Fibroblast of lung (primary cell): ENCODE results near the gene STOML2. TPM values are rescaled to one million over a fixed set of nuclear protein-coding genes. Genes with fewer than 3 reads are reported as not detected.

Experiments used
- DNase-seq, 2 donors: peaks; one replicate each; pipeline versions ENCODE4 v3.0.0 to v3.0.0-alpha.2; 2010; ENCODE audit warnings: low read depth in 2 of 2
- H2AFZ ChIP-seq: 2 replicates; pipeline ENCODE4 v1.5.1; 2012; ENCODE audit warnings: low read length, control low read depth, inconsistent platforms
- H3K27ac ChIP-seq: 2 replicates; pipeline ENCODE4 v1.5.1; 2011; ENCODE audit warnings: low read length, control low read depth; ENCODE audit not compliant: insufficient read depth
- H3K27me3 ChIP-seq: 2 replicates; pipeline ENCODE4 v1.5.1; 2011; ENCODE audit warnings: mild to moderate bottlenecking, low read length; ENCODE audit not compliant: control insufficient read depth, insufficient read depth
- H3K36me3 ChIP-seq: 2 replicates; pipeline ENCODE4 v1.5.1; 2011; ENCODE audit warnings: low read length; ENCODE audit not compliant: control insufficient read depth, insufficient read depth
- H3K4me1 ChIP-seq: 2 replicates; pipeline ENCODE4 v1.5.1; 2011; ENCODE audit warnings: low read length; ENCODE audit not compliant: control insufficient read depth, insufficient read depth; ENCODE audit errors: extremely low read depth
- H3K4me2 ChIP-seq: 2 replicates; pipeline ENCODE4 v1.5.1; 2011; ENCODE audit warnings: low read length, control low read depth; ENCODE audit not compliant: insufficient read depth; ENCODE audit errors: extremely low read depth
- H3K4me3 ChIP-seq, 4 experiments: fragments of 200-600 bp in 1 of 4; sonication (generic) in 1 of 4; replicated peaks in 1 of 4; 2 replicates each; pipeline ENCODE4 v1.5.1; 2011 to 2016; ENCODE audit warnings: low read length in 4 of 4, low read depth in 3 of 4, mild to moderate bottlenecking in 3 of 4, control low read depth in 2 of 4, inconsistent platforms in 1 of 4, mixed read lengths in 1 of 4; ENCODE audit not compliant: insufficient read depth in 1 of 4; ENCODE audit errors: control extremely low read depth in 1 of 4
- H3K79me2 ChIP-seq: 2 replicates; pipeline ENCODE4 v1.5.1; 2012; ENCODE audit warnings: mild to moderate bottlenecking, low read length, inconsistent platforms; ENCODE audit not compliant: control insufficient read depth, insufficient read depth
- H3K9ac ChIP-seq: 2 replicates; pipeline ENCODE4 v1.5.1; 2011; ENCODE audit warnings: mild to moderate bottlenecking, low read length, control low read depth; ENCODE audit not compliant: insufficient read depth
- H3K9me3 ChIP-seq: 2 replicates; pipeline ENCODE4 v1.5.1; 2012; ENCODE audit warnings: low read depth, low read length; ENCODE audit not compliant: control insufficient read depth, insufficient read depth
- H4K20me1 ChIP-seq: 2 replicates; pipeline ENCODE4 v1.5.1; 2011; ENCODE audit warnings: low read length; ENCODE audit not compliant: control insufficient read depth, insufficient read depth; ENCODE audit errors: extremely low read depth
- CTCF ChIP-seq, 2 donors: IDR thresholded peaks in 1 of 2; conservative IDR thresholded peaks in 1 of 2; 1 replicate in 1 of 2; 2 replicates in 1 of 2; pipeline ENCODE4 v1.5.1; 2011 to 2012; ENCODE audit warnings: low read length in 2 of 2, control low read depth in 1 of 2, inconsistent platforms in 1 of 2, low read depth in 1 of 2, mild to moderate bottlenecking in 1 of 2
- EZH2 ChIP-seq: IDR thresholded peaks from 2 replicates; pipeline ENCODE4 v1.5.1; 2012; ENCODE audit warnings: low read length, control low read depth, mild to moderate bottlenecking; ENCODE audit errors: missing control alignments
- polyA plus RNA-seq, 2 donors: library from polyadenylated mRNA; depleted of rRNA in 1 of 2; stranded (reverse) in 1 of 2; unstranded in 1 of 2; fragments of >200 nt; gene quantifications; 2 replicates each; pipeline ENCODE4 v1.2.1, GENCODE V29; 2011 to 2012; ENCODE audit warnings: missing spikeins in 1 of 2
- total RNA-seq: library from RNA; depleted of rRNA; stranded (reverse); fragments of >200 nt; gene quantifications from 2 replicates; pipeline ENCODE4 v1.2.1, GENCODE V29; 2014

Gene STOML2
- total and polyA plus RNA-seq, 2 donors (not counting 1 experiment from before 2014, with no cell fraction given) = 94.0 to 170 TPM

- Histone ChIP-seq H2AFZ (no peak overlapping the region), H4K20me1 (peaks cover 8% of the 10 kb centered on the region), H3K4me1 (peaks cover 7% of the 10 kb centered on the region), H3K9me3 (no peaks in the 10 kb centered on the region), H3K4me3 (no peak overlapping the region), H3K27me3 (no peaks in the 10 kb centered on the region), H3K27ac (no peak overlapping the region), H3K4me2 (no peak overlapping the region), H3K9ac (no peak overlapping the region), H3K79me2 (peaks cover 45% of the 10 kb centered on the region), H3K36me3 (peaks cover 6% of the 10 kb centered on the region)
- TF ChIP-seq CTCF (conservative IDR thresholded peaks at IDR 0.05 in 1 of 2, IDR thresholded peaks at IDR 0.05 in 1 of 2; ENCODE audit: low read depth in 1 of 2, low read length in 2 of 2) = no peak
- TF ChIP-seq EZH2 = no peak
- no peak for DNase-seq
These were observed 28.1 kb downstream of the STOML2 start for GRCh38 chr9:35074791-35075190.

- H3K27ac ChIP-seq = no peak overlapping the region
- no peaks in the 10 kb centered on the region for H3K27me3 ChIP-seq
- no peak for TF ChIP-seq EZH2
- TF ChIP-seq CTCF (conservative IDR thresholded peaks at IDR 0.05 in 1 of 2, IDR thresholded peaks at IDR 0.05 in 1 of 2; ENCODE audit: low read depth in 1 of 2, low read length in 2 of 2) = no peak
- H2AFZ ChIP-seq = no peak overlapping the region
- peaks cover 11% of the 10 kb centered on the region for H4K20me1 ChIP-seq
- no peak overlapping the region for H3K9ac ChIP-seq
- no peak overlapping the region for H3K4me3 ChIP-seq
- no peak overlapping the region for H3K4me2 ChIP-seq
- peaks cover 50% of the 10 kb centered on the region for H3K79me2 ChIP-seq
- peaks cover 7% of the 10 kb centered on the region for H3K4me1 ChIP-seq
- peaks cover 6% of the 10 kb centered on the region for H3K36me3 ChIP-seq
- DNase-seq = no peak
- no peaks in the 10 kb centered on the region for H3K9me3 ChIP-seq
These were observed 28.8 kb downstream of the STOML2 start for GRCh38 chr9:35074141-35074540.

GRCh38 chr9:35073279-35073612 lies 29.7 kb downstream of the STOML2 start:
- peak overlapping the region in 1 of 4 experiments; percentile 31 for H3K4me3 ChIP-seq

More at GRCh38 chr9:35073279-35073612, 29.7 kb downstream of the STOML2 start:
- Histone ChIP-seq H3K9me3 (no peaks in the 10 kb centered on the region), H3K4me1 (peaks cover 2% of the 10 kb centered on the region), H3K27me3 (no peaks in the 10 kb centered on the region), H3K4me2 (peak overlapping the region; percentile 34), H2AFZ (no peak overlapping the region), H3K36me3 (peaks cover 6% of the 10 kb centered on the region), H4K20me1 (peaks cover 16% of the 10 kb centered on the region), H3K9ac (no peak overlapping the region), H3K27ac (peak overlapping the region; percentile 99), H3K79me2 (peaks cover 50% of the 10 kb centered on the region)
- no peak for TF ChIP-seq CTCF (conservative IDR thresholded peaks at IDR 0.05 in 1 of 2, IDR thresholded peaks at IDR 0.05 in 1 of 2; ENCODE audit: low read depth in 1 of 2, low read length in 2 of 2)
- TF ChIP-seq EZH2 = no peak
- peak in 1 of 2 donors; percentile 17 for DNase-seq
